ENCODE measurements around the gene ADAM8. TPM values are rescaled to one million over a fixed set of nuclear protein-coding genes. Genes with fewer than 3 reads are reported as not detected.

ADAM8 gene
- total RNA-seq, 1 donor from 2014 or later: 123 TPM

DNA sequence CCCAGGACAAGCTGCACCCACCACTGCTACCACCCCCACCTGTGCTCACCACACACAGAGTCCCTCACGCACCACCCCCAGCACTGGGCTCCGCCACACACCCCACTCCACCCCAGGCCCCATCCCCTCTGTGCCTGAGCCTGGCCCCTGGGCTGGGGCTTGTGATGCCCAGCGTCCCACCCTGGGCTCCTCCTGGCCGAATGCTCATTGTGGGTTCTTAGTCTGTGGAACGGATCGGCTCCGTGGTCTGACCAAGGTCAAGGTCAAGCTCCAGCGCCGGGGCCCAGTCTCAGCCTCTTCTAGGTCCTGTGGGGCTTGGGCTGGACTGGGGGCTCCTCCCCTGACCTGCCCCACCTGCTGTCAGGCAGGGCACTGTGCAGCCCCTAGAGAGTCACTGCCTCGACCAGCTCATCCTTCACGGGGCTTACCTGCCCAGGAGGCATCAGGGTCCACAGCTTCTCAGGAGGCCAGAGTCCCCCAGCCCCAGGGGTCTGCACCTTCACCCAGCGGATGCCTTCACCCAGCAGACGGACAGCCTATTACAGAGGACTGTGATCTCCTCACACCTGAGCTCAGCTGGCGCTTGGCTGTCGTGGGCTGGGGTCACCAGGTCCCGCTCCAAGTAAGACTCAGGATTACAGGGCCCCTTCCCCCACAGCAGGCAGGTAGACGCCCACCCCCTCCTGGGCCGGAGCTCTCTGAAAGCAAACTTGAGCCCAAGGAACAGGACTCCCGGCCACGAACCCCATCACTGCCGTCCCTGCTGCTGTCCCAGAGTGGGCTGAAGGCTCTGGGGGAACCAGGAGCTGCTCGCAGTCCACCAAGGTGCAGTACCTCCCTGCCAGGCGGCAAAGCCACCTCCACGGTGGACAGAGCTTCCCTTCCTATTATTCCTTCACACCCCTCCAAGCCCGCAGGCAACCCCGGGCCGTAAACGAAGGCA is 61.9 kb downstream of the ADAM8 start:
- Histone ChIP-seq H3K4me3 (ENCODE audit: low read depth, low read length) (no peak overlapping the region), H3K27me3 (ENCODE audit: control insufficient read depth, insufficient read depth, low read length) (peaks cover 11% of the 10 kb centered on the region), H3K36me3 (ENCODE audit: control insufficient read depth, insufficient read depth, low read length) (no peaks in the 10 kb centered on the region)
- no peak for DNase-seq (ENCODE audit: low read depth)
- TF ChIP-seq, protein P1, sequence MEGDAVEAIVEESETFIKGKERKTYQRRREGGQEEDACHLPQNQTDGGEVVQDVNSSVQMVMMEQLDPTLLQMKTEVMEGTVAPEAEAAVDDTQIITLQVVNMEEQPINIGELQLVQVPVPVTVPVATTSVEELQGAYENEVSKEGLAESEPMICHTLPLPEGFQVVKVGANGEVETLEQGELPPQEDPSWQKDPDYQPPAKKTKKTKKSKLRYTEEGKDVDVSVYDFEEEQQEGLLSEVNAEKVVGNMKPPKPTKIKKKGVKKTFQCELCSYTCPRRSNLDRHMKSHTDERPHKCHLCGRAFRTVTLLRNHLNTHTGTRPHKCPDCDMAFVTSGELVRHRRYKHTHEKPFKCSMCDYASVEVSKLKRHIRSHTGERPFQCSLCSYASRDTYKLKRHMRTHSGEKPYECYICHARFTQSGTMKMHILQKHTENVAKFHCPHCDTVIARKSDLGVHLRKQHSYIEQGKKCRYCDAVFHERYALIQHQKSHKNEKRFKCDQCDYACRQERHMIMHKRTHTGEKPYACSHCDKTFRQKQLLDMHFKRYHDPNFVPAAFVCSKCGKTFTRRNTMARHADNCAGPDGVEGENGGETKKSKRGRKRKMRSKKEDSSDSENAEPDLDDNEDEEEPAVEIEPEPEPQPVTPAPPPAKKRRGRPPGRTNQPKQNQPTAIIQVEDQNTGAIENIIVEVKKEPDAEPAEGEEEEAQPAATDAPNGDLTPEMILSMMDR (IDR thresholded peaks at IDR 0.05; ENCODE audit: insufficient read depth, low read length, poor library complexity, severe bottlenecking): no peak

DNA sequence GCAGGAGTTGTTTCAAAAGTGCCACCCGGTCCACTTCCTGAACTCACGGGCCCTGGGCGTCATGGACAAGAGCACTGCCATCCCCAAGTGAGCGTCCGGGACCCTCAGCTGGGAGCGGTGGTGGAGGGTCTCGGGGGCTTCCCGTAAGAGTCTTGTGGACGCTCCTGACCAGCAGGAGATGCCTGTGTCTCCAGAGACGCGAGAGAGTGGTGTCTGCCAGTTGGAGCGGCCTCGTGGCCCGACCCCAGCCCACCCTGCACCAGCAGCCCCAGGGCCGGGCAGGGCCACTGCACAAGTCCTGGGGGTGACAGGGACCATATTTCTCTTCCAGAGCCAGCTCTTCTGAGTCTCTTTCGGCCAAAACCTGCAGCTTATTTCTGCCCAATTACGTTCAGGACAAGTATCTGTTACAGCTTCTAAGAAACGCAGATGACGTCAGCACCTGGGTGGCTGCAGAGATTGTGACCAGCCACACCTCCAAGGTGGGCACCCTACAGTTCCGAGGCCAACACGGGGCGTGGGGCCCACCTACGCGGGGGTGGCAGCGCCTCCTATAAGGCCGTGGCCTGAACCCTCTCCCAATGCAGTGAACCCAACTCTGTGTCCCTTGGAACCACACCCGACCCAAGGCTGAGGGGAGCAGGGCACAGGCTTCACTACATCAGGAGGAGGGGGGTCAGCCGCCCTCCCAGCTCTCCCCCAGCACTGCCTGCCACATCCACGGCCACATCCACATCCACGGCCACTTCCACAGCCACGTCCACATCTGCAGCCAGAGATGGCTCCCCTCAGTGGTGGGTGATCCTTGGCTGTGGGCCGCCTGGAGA is 62.8 kb downstream of the ADAM8 start:
- Histone ChIP-seq H3K4me3 (ENCODE audit: low read depth, low read length) (no peak overlapping the region), H3K27me3 (ENCODE audit: control insufficient read depth, insufficient read depth, low read length) (peaks cover 2% of the 10 kb centered on the region), H3K36me3 (ENCODE audit: control insufficient read depth, insufficient read depth, low read length) (no peaks in the 10 kb centered on the region)
- TF ChIP-seq, protein P1 (IDR thresholded peaks at IDR 0.05; ENCODE audit: insufficient read depth, low read length, poor library complexity, severe bottlenecking): no peak
- DNase-seq (ENCODE audit: low read depth): no peak

DNA sequence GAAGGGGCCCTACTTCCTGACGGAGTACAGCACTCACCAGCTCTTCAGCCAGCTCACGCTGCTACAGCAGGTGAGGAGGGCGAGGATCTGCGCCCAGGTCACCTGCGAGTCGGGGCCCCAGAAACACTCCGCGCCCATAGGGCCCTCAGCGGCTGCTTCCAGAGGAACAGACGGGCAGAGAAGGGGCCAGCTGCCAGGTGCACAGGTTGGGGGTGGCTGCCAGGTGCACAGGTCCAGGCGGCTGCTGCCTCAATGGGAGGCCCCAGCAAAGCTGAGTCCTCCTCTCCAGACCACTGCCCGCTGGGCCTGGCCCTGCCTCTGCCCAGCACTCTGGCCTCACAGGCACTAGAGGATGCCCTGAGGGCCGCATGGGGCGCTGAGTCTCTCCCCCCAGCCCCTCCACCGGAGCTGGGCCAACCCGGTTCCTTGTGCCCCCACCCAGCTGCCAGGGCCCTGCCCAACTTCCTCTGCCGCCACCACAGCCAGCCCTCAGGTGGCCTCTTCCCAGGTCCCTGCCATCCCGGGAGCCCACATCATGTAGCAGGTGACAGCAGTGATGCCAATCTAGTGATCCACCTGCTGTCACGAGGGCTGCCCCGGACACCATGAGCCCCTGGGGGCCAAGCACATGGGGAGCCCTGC is 63.7 kb downstream of the ADAM8 start:
- no peak for DNase-seq (ENCODE audit: low read depth)
- Histone ChIP-seq H3K4me3 (ENCODE audit: low read depth, low read length) (no peak overlapping the region), H3K36me3 (ENCODE audit: control insufficient read depth, insufficient read depth, low read length) (no peaks in the 10 kb centered on the region), H3K27me3 (ENCODE audit: control insufficient read depth, insufficient read depth, low read length) (no peaks in the 10 kb centered on the region)
- TF ChIP-seq, protein P1 (IDR thresholded peaks at IDR 0.05; ENCODE audit: insufficient read depth, low read length, poor library complexity, severe bottlenecking): no peak

Other genes with a start within 250 kb of the ADAM8 start
- gene ADGRA1, start 188.9 kb downstream of the ADAM8 start, total RNA-seq: not detected in 2 replicates
- 0.13 and 0.27 TPM in 2 replicates for gene KNDC1, start 116.6 kb downstream of the ADAM8 start, total RNA-seq
- gene UTF1, start 46.7 kb downstream of the ADAM8 start, total RNA-seq: not detected in 2 replicates
- not detected in 2 replicates for gene VENTX, start 39.0 kb downstream of the ADAM8 start, total RNA-seq
- gene TUBGCP2, start 32.0 kb upstream of the ADAM8 start, total RNA-seq: 55.6 and 65.5 TPM in 2 replicates
- gene ZNF511, start 32.0 kb upstream of the ADAM8 start, total RNA-seq: 20.3 and 45.7 TPM in 2 replicates
- gene CALY, start 60.0 kb upstream of the ADAM8 start, total RNA-seq: 0.96 TPM in 1 of 2 replicates, not detected in the other
- gene PRAP1, start 70.5 kb upstream of the ADAM8 start, total RNA-seq: not detected in 2 replicates
- gene FUOM, start 81.2 kb upstream of the ADAM8 start, total RNA-seq: 47.0 and 58.8 TPM in 2 replicates
- 106 and 127 TPM in 2 replicates for gene ECHS1, start 96.5 kb upstream of the ADAM8 start, total RNA-seq
- 4.3 and 6.4 TPM in 2 replicates for gene PAOX, start 102.4 kb upstream of the ADAM8 start, total RNA-seq
- 26.7 and 40.3 TPM in 2 replicates for gene MTG1, start 117.3 kb upstream of the ADAM8 start, total RNA-seq
- 0.55 and 2.1 TPM in 2 replicates for gene SPRN, start 147.8 kb upstream of the ADAM8 start, total RNA-seq
- 0.14 TPM in 1 of 2 replicates, not detected in the other for gene SCART1, start 177.1 kb upstream of the ADAM8 start, total RNA-seq

All from kidney epithelial cell (primary cell).